HS-5 (cell line): ENCODE results near the gene MYPOP.

Experiments
- DNase-seq: peaks from one replicate; pipeline ENCODE4 v3.0.0-alpha.2; 2012; ENCODE audit warnings: low read depth

MYPOP gene, protein sequence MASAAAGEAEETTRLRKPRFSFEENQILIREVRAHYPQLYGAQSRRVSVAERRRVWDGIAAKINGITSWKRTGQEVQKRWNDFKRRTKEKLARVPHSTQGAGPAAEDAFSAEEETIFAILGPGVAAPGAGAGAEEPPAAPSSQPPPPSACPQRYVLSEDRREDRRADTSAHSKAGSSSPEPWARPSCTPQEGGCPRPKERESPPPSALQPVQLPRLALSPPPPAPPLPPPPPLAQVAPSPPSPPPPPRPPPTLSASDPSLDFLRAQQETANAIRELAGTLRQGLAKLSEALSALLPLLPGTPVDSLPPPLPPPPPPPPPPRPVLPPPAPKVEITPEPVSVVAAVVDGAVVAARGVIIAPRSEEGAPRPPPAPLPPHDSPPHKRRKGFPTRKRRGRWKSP

GRCh38 chr19:45901912-45902650, at the start of gene MYPOP:
MYPOP (minus strand) TSS chr19:45902613; CDS start chr19:45901773, 840 bp downstream.
- DNase-seq, result no peak

DNA sequence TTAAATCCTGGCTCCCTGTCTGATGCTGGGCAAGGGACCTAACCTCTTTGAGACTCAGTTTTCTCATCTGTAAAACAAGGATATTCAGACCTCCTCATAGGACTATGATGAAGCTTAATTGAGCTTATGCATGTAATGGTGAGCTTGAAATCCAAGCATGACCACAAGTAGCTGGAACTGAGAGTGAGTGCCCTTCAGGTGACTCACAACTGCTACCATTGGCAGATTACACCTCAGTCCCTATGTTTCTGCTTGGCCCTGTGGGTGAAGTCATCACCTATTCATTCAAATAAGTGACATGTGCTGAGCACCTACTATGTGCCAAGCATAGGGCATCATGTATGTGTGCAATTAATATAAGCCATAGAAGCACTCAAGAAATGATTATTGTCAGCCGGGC, 45.5 kb upstream of the MYPOP start:
- peak; percentile 32 for DNase-seq

- no peak for DNase-seq
Measured at GRCh38 chr19:45940515-45940805, 38.0 kb upstream of the MYPOP start.

DNA sequence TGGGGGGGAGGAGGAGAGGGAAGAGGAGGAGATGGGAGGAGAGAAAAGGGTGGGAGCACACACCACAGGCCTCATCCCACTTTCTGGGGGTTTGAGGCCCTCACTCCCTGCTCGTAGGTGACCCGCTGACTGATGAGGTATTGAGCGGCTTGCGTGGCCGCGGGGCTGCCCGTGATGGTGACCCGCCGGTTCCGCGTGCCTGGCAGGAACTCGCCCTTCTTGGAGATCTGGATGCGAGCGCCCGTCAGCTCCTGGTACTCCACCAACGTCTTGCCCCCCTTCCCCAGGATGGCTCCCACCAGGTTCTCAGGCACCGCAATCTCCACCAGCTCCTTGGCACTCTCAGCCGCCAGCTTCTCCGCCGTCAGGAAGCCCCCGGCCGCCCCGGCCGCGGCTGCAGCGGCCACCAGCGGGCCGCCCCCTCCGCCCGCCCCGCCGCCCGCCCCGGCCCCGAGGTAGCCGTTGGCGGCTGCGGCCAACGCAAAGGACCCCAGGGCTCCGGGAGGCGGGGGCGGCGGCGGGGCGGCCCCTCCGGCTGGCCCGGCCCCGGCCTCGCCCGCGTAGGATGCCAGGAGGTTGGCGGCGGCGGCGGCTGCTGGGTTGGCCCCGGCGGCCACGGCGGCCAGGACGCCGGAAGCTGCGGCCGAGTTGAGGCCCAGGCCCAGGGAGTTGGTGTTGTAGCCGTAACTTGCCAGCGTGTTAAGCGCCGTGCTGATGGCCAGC, 37.5 kb upstream of the MYPOP start:
- DNase-seq, result no peak

DNA sequence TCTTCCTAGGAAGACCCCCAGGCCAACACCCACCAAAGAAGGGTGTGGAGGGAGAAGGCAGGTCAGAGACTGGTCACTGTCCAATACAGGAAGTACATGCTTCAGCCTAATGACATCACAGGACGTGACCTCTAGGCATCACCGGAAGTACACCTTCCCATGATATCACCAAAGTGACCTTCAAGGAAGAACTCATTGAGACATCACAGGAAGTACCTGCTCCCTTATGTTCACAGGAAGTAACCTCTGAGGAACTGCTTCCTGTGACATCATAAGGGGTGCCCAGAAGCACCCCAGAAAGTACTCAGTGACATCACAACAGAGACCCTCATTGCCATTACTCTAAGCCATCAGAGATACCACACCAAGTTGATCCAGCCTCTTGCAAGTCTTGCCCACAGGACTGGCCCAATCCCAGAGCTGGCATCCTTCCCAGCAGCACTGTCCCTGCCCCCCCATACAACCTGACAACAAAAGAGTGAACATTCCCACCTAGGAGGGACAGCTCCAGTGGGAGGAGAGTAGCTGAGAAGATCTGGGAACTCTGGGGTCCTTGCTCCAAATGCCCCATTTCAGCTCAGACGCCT, 36.4 kb upstream of the MYPOP start:
- no peak for DNase-seq

GRCh38 chr19:45935267-45935666, 32.9 kb upstream of the MYPOP start:
- DNase-seq, result no peak

- DNase-seq, result no peak
Measured at GRCh38 chr19:45934551-45935230, 32.3 kb upstream of the MYPOP start.

GRCh38 chr19:45933759-45934158, 31.3 kb upstream of the MYPOP start:
- no peak for DNase-seq

DNA sequence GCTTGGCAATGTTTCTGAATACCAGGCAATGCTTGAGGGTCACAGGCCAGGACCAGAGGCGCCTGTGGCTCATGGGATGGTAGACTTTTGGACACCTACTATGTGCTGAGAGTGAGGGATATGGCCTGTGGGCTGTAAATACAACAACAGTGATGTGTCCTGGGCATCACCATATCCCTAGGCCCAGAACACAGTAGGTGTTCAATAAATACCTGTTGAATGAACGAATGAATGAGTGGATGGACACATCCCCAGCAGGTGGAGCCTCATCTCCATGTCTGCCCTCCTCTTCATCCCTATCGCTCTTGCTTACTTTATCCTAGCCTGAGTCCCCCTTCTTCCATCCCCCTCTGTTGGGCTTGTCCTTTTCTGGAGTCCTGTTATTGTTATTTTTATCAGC, 28.6 kb upstream of the MYPOP start:
- DNase-seq, result no peak

DNA sequence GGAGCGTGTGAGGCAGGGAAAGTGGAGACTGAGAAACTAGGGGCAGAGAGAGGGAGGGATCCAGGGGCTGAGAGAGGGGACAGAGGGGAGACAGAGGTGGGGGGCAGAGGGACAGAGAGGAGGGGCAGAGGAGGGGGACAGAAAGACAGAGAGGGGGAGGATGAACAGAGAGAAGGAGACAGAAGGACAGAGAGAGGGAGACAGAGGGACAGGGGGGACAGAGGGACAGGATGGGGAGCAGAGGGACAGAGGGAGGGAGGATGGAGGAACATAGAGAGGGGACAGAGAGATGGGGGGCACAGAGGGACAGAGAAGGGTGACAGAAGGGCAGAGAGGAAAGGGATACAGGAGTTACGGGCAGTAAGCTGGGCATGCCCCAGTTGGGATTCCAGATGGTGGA, 26.8 kb upstream of the MYPOP start:
- DNase-seq, result no peak

GRCh38 chr19:45927565-45928261, 25.3 kb upstream of the MYPOP start:
- DNase-seq, result peak; percentile 73

- no peak for DNase-seq
Measured at GRCh38 chr19:45924891-45925447, 22.6 kb upstream of the MYPOP start.

DNA sequence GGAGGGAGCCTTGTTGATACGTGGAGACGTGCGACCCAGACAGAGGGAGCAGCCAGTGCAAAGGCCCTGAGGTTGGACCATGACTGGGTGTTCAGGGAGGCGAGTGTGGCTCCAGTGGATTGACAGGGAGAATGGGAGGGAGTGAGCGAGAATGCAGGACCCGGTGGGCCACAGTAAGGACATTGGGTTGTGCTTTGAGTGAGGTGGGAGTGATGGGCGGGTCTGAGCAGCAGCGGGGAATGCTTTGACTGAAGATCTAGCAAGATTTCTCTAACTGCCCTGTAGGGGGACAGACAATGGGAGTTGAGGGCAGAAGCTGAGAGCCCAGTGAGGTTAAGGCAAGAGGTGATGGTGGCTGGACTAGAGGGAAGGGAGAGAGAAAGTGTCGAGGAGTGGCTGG, 19.9 kb upstream of the MYPOP start:
- DNase-seq, result no peak

GRCh38 chr19:45920458-45920857, 18.0 kb upstream of the MYPOP start:
- DNase-seq, result no peak

DNA sequence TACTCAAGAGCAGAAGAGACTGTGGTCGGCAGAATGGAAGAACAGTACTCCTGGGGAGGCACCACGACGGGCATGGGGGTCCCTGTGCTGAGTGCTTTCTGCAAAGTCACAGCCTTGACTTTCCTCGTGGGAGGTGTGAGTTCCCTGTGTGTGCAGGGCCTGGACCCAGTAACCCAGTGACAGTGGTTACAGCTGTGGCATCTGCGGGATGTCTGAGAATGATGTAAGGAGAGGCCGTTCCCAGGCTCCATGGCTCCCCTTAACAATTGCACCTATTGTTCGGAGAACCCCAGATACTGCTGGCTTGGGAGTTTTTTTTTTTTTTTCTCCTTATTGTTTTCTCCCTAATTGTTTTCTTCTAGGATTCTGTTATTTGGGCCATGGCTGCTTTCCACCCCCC, 17.3 kb upstream of the MYPOP start:
- DNase-seq, result no peak

- DNase-seq, result no peak
Measured at GRCh38 chr19:45918721-45919120, 16.3 kb upstream of the MYPOP start.

GRCh38 chr19:45917421-45918091, 15.1 kb upstream of the MYPOP start:
- no peak for DNase-seq

GRCh38 chr19:45913874-45914830, 11.7 kb upstream of the MYPOP start, which contains the start of gene NANOS2:
NANOS2 (minus strand) TSS chr19:45914778; CDS start chr19:45914693, 85 bp downstream.
- DNase-seq, result no peak

DNA sequence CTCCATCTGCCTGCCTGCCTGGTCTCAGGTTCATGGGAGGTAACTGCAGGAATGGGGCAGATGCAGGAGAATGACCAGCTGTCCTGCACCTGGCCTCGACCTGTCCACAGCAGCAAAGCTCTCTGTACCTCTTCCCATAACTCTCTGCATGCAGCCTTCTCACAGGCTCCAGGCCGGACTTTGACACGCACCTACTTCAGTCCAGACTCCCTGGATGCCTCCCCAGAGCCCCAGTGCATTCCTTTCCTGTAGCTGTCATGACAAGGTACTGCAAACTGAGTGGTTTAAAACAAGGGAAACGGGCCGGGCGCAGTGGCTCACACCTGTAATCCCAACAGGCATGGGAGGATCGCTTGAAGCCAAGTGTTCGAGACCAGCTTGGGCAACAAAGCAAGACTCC, 8.9 kb upstream of the MYPOP start:
- no peak for DNase-seq
